ENCODE data around the gene POLR2A.

The POLR2A gene

GRCh38 chr17:7530023-7530900 lies 46.1 kb downstream of the POLR2A start:
- DNase-seq, result no peak
- in situ Hi-C loops (cut with HindIII; ENCODE audit: low pct_ligation_motif_present, low pct_unique_long_range_greater_than_20kb, low sequenced_read_pairs), result no loop called here

GRCh38 chr17:7538050-7538449 lies 53.9 kb downstream of the POLR2A start:
- in situ Hi-C loops (cut with HindIII; ENCODE audit: low pct_ligation_motif_present, low pct_unique_long_range_greater_than_20kb, low sequenced_read_pairs), result no loop called here
- no peak for DNase-seq

- DNase-seq, result no peak
- in situ Hi-C loops (cut with HindIII; ENCODE audit: low pct_ligation_motif_present, low pct_unique_long_range_greater_than_20kb, low sequenced_read_pairs), result no loop called here
These were observed 54.9 kb downstream of the POLR2A start for GRCh38 chr17:7538891-7539545.

GRCh38 chr17:7541074-7541621 lies 57.0 kb downstream of the POLR2A start:
- DNase-seq, result no peak
- in situ Hi-C loops (cut with HindIII; ENCODE audit: low pct_ligation_motif_present, low pct_unique_long_range_greater_than_20kb, low sequenced_read_pairs), result no loop called here

GRCh38 chr17:7544911-7545310 lies 60.7 kb downstream of the POLR2A start:
- DNase-seq, result no peak
- in situ Hi-C loops (cut with HindIII; ENCODE audit: low pct_ligation_motif_present, low pct_unique_long_range_greater_than_20kb, low sequenced_read_pairs), result no loop called here

GRCh38 chr17:7548585-7549400 lies 64.6 kb downstream of the POLR2A start, which contains the start of gene TNFSF12:
Gene TNFSF12, plus strand, starts transcription at chr17:7549058. Its CDS starts 96 bp downstream, at chr17:7549154.
- in situ Hi-C loops (cut with HindIII; ENCODE audit: low pct_ligation_motif_present, low pct_unique_long_range_greater_than_20kb, low sequenced_read_pairs), result no loop called here
- DNase-seq, result peak; percentile 58

Measured in ACHN (cell line).